ENCODE results near the gene ZNRF2. TPM values are rescaled to one million over a fixed set of nuclear protein-coding genes. Genes with fewer than 3 reads are reported as not detected.

ZNRF2 gene
- total RNA-seq, 1 experiment from 2014 or later, result 22.1 TPM

- TF ChIP-seq TCF7L2 (IDR thresholded peaks at IDR 0.05; ENCODE audit: low read depth, low read length) (no peak), SIN3A (IDR thresholded peaks at IDR 0.05; ENCODE audit: borderline replicate concordance, insufficient read depth, low read depth, low read length) (no peak), POLR2AphosphoS5 (IDR thresholded peaks at IDR 0.05; ENCODE audit: low read depth, low read length) (no peak)
- TF ChIP-seq, protein P1, sequence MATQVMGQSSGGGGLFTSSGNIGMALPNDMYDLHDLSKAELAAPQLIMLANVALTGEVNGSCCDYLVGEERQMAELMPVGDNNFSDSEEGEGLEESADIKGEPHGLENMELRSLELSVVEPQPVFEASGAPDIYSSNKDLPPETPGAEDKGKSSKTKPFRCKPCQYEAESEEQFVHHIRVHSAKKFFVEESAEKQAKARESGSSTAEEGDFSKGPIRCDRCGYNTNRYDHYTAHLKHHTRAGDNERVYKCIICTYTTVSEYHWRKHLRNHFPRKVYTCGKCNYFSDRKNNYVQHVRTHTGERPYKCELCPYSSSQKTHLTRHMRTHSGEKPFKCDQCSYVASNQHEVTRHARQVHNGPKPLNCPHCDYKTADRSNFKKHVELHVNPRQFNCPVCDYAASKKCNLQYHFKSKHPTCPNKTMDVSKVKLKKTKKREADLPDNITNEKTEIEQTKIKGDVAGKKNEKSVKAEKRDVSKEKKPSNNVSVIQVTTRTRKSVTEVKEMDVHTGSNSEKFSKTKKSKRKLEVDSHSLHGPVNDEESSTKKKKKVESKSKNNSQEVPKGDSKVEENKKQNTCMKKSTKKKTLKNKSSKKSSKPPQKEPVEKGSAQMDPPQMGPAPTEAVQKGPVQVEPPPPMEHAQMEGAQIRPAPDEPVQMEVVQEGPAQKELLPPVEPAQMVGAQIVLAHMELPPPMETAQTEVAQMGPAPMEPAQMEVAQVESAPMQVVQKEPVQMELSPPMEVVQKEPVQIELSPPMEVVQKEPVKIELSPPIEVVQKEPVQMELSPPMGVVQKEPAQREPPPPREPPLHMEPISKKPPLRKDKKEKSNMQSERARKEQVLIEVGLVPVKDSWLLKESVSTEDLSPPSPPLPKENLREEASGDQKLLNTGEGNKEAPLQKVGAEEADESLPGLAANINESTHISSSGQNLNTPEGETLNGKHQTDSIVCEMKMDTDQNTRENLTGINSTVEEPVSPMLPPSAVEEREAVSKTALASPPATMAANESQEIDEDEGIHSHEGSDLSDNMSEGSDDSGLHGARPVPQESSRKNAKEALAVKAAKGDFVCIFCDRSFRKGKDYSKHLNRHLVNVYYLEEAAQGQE (IDR thresholded peaks at IDR 0.05; ENCODE audit: insufficient read depth in 1 of 2, low read depth in 2 of 2, low read length in 1 of 2), result no peak
- TF ChIP-seq, protein P2, sequence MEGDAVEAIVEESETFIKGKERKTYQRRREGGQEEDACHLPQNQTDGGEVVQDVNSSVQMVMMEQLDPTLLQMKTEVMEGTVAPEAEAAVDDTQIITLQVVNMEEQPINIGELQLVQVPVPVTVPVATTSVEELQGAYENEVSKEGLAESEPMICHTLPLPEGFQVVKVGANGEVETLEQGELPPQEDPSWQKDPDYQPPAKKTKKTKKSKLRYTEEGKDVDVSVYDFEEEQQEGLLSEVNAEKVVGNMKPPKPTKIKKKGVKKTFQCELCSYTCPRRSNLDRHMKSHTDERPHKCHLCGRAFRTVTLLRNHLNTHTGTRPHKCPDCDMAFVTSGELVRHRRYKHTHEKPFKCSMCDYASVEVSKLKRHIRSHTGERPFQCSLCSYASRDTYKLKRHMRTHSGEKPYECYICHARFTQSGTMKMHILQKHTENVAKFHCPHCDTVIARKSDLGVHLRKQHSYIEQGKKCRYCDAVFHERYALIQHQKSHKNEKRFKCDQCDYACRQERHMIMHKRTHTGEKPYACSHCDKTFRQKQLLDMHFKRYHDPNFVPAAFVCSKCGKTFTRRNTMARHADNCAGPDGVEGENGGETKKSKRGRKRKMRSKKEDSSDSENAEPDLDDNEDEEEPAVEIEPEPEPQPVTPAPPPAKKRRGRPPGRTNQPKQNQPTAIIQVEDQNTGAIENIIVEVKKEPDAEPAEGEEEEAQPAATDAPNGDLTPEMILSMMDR (IDR thresholded peaks at IDR 0.05), result no peak
- Histone ChIP-seq H3K27ac (ENCODE audit: low read length) (no peak overlapping the region), H3K9me3 (ENCODE audit: control insufficient read depth, insufficient read depth, low read depth, low read length) (no peaks in the 10 kb centered on the region), H3K27me3 (ENCODE audit: control insufficient read depth, insufficient read depth, low read length) (no peaks in the 10 kb centered on the region), H3K4me3 (ENCODE audit: low read depth in 2 of 2, low read length in 2 of 2) (no peak overlapping the region), H3K36me3 (ENCODE audit: control insufficient read depth, insufficient read depth, low read length) (no peaks in the 10 kb centered on the region), H3K4me1 (ENCODE audit: control insufficient read depth, insufficient read depth, low read length) (no peaks in the 10 kb centered on the region)
- DNase-seq (ENCODE audit: low read depth, low spot score) (no peak), ATAC-seq (no peak)
- intact Hi-C loops (cut with micrococcal nuclease; ENCODE audit: unreplicated experiment) (no loop called here), in situ Hi-C loops (cut with HindIII; ENCODE audit: low pct_unique_long_range_greater_than_20kb, low sequenced_read_pairs) (no loop called here)
- CTCF ChIA-PET, result no interaction called here
- POLR2A ChIA-PET, result no interaction called here
- BruUV-seq (replicated peaks), result no TSS peak
Observed at GRCh38 chr7:30389791-30390190, 105.4 kb downstream of the ZNRF2 start.

- POLR2A ChIA-PET, result no interaction called here
- CTCF ChIA-PET, result interaction anchor here (0.5 to 0.6 kb wide), 2 partner anchors 129 to 1299 kb away, joined by 8 to 10 read pairs; no protein-coding TSS in a partner anchor
- BruUV-seq (replicated peaks), result TSS peak; percentile 29
Observed at GRCh38 chr7:30390736-30391636, 106.6 kb downstream of the ZNRF2 start.

More at GRCh38 chr7:30390736-30391636, 106.6 kb downstream of the ZNRF2 start:
- H3K4me1 ChIP-seq (ENCODE audit: control insufficient read depth, insufficient read depth, low read length), result no peaks in the 10 kb centered on the region
- ATAC-seq (no peak), DNase-seq (ENCODE audit: low read depth, low spot score) (no peak)
- H3K9me3 ChIP-seq (ENCODE audit: control insufficient read depth, insufficient read depth, low read depth, low read length), result no peaks in the 10 kb centered on the region
- TF ChIP-seq POLR2AphosphoS5 (IDR thresholded peaks at IDR 0.05; ENCODE audit: low read depth, low read length), result no peak
- TF ChIP-seq, protein P1 (IDR thresholded peaks at IDR 0.05; ENCODE audit: insufficient read depth in 1 of 2, low read depth in 2 of 2, low read length in 1 of 2), result no peak
- TF ChIP-seq TCF7L2 (IDR thresholded peaks at IDR 0.05; ENCODE audit: low read depth, low read length), result no peak
- no peak for TF ChIP-seq SIN3A (IDR thresholded peaks at IDR 0.05; ENCODE audit: borderline replicate concordance, insufficient read depth, low read depth, low read length)
- TF ChIP-seq, protein P2 (IDR thresholded peaks at IDR 0.05), result no peak
- H3K4me3 ChIP-seq (ENCODE audit: low read depth in 2 of 2, low read length in 2 of 2), result no peak overlapping the region
- H3K36me3 ChIP-seq (ENCODE audit: control insufficient read depth, insufficient read depth, low read length), result no peaks in the 10 kb centered on the region
- no peaks in the 10 kb centered on the region for H3K27me3 ChIP-seq (ENCODE audit: control insufficient read depth, insufficient read depth, low read length)
- no peak overlapping the region for H3K27ac ChIP-seq (ENCODE audit: low read length)
- intact Hi-C loops (cut with micrococcal nuclease; ENCODE audit: unreplicated experiment) (no loop called here), in situ Hi-C loops (cut with HindIII; ENCODE audit: low pct_unique_long_range_greater_than_20kb, low sequenced_read_pairs) (no loop called here)

All from Panc1 (cell line).